ENCODE results near the gene ABL2. TPM values are rescaled to one million over a fixed set of nuclear protein-coding genes. Genes with fewer than 3 reads are reported as not detected.
A peak's percentile ranks its signal among the peaks of the same experiment; 100 is the strongest.

ABL2 gene
- total and polyA plus RNA-seq, 8 donors = 1.3 to 26.6 (median 6.7) TPM

DNA sequence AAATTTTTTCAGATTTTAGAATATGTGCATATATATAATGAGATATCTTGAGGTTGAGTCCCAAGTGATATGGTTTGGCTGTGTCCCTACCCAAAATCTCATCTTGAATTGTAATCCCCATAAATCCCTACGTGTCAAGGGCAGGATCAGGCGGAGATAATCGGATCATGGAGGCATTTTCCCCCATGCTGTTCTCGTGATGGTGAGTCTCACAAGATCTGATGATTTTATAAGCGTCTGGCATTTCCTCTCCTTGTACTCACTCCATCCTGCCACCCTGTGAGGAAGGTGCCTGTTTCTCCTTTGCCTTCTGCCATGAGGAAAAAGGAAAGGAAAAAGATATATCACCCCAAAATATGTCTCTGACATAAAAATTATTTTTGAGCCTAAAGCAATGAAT lies 83.0 kb downstream of the ABL2 start:
- Histone ChIP-seq H3K27ac (no peak overlapping the region), H3K4me3 (no peak overlapping the region), H3K9me3 (no peaks in the 10 kb centered on the region), H3K4me1 (peaks cover 0 to 17% (median 8%) of the 10 kb centered on the region in 4 donors), H3K27me3 (no peaks in the 10 kb centered on the region), H3K36me3 (peaks cover 0 to 9% (median 2%) of the 10 kb centered on the region in 4 donors)
- 94 to 96% (median 94%) methylated on average over 5 of the region's 5 CpGs for WGBS, 5 donors
- no peak for DNase-seq
- TF ChIP-seq, protein P1, sequence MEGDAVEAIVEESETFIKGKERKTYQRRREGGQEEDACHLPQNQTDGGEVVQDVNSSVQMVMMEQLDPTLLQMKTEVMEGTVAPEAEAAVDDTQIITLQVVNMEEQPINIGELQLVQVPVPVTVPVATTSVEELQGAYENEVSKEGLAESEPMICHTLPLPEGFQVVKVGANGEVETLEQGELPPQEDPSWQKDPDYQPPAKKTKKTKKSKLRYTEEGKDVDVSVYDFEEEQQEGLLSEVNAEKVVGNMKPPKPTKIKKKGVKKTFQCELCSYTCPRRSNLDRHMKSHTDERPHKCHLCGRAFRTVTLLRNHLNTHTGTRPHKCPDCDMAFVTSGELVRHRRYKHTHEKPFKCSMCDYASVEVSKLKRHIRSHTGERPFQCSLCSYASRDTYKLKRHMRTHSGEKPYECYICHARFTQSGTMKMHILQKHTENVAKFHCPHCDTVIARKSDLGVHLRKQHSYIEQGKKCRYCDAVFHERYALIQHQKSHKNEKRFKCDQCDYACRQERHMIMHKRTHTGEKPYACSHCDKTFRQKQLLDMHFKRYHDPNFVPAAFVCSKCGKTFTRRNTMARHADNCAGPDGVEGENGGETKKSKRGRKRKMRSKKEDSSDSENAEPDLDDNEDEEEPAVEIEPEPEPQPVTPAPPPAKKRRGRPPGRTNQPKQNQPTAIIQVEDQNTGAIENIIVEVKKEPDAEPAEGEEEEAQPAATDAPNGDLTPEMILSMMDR (IDR thresholded peaks at IDR 0.05) = no peak
- no peak for TF ChIP-seq EP300 (IDR thresholded peaks at IDR 0.05)
- no peak for TF ChIP-seq POLR2AphosphoS5 (IDR thresholded peaks at IDR 0.05)
- TF ChIP-seq POLR2A (IDR thresholded peaks at IDR 0.05) = no peak
- intact Hi-C loops (cut with DNase I; ENCODE audit: low total_unique reads) = no loop called here

DNA sequence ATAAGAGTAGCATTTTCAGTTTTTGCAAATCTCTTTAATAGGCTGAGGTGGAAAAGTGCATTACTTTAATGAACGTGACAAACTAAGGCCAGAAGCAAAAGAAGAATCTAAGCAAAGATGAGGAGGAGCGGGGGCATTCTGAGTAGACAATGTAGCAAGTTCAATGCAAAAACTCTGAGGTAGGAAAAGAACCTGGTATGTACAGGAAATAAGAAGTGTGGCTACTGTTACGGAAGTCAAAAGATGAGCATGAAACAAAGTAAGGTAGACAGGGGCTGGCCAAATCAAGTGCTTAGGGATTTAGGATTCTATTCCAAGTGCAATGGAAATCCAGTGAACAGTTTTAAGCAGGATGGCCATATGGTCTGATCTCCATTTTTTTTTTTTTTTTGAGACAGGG lies 84.0 kb downstream of the ABL2 start:
- 95 to 99% (median 97%) methylated on average over 3 of the region's 3 CpGs for WGBS, 5 donors

DNA sequence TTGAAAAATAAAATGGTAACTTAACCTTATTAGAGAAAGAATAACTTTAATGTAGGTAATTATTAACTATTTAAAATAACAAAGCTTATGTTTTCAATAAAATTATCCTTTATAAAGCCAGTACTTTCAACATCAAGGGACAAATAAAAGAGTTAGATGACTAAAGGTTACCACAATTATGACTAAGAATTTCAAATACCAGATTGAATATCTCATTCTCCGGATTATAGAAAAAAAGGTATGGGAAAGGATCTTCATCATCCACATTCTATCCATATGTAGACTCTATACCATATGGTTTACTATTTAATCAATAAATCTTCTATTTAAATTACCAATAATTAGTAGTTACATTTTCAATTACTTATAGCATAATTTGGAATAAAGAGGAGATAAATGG lies 84.9 kb downstream of the ABL2 start:
- peaks cover 0 to 9% (median 2%) of the 10 kb centered on the region in 4 donors for H3K36me3 ChIP-seq
- intact Hi-C loops (cut with DNase I; ENCODE audit: low total_unique reads) = no loop called here
- no peaks in the 10 kb centered on the region for H3K9me3 ChIP-seq
- TF ChIP-seq POLR2AphosphoS5 (IDR thresholded peaks at IDR 0.05) (no peak), POLR2A (IDR thresholded peaks at IDR 0.05) (no peak), EP300 (IDR thresholded peaks at IDR 0.05) (no peak)
- TF ChIP-seq, protein P1 (IDR thresholded peaks at IDR 0.05) = no peak
- no peak for DNase-seq
- 86 to 90% (median 89%) methylated on average over 1 of the region's 1 CpG for WGBS, 5 donors
- H3K4me3 ChIP-seq = no peak overlapping the region
- H3K27ac ChIP-seq = no peak overlapping the region
- H3K27me3 ChIP-seq = no peaks in the 10 kb centered on the region
- H3K4me1 ChIP-seq = peaks cover 0 to 21% (median 5%) of the 10 kb centered on the region in 4 donors

More for the DNA sequence above, 84.0 kb downstream of the ABL2 start:
- H3K27me3 ChIP-seq = no peaks in the 10 kb centered on the region
- H3K9me3 ChIP-seq = no peaks in the 10 kb centered on the region
- no peak overlapping the region for H3K27ac ChIP-seq
- no peak for DNase-seq
- H3K4me3 ChIP-seq = no peak overlapping the region
- intact Hi-C loops (cut with DNase I; ENCODE audit: low total_unique reads) = no loop called here
- TF ChIP-seq EP300 (IDR thresholded peaks at IDR 0.05) (no peak), POLR2A (IDR thresholded peaks at IDR 0.05) (no peak), POLR2AphosphoS5 (IDR thresholded peaks at IDR 0.05) (no peak)
- TF ChIP-seq, protein P1 (IDR thresholded peaks at IDR 0.05) = no peak
- H3K4me1 ChIP-seq = peaks cover 0 to 14% (median 5%) of the 10 kb centered on the region in 4 donors
- H3K36me3 ChIP-seq = peaks cover 0 to 9% (median 2%) of the 10 kb centered on the region in 4 donors

DNA sequence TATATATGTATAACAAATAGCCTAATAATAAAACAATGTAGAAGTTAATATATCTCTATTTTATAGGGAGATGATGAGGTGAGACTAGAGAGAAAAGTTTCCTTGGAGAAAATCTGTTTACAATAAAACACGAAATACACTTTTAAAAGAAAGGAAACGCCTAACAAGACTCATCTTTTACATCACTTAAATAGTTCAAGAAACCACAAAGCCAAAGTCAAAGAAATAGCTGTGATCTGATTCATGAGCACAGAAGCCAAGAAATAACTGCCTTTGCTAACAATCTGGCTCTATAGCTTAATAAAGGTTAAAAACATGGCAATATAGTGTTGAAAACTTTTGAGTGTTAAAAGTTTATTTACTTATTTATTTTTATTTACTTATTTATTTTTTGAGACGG lies 86.2 kb downstream of the ABL2 start:
- Histone ChIP-seq H3K4me3 (no peak overlapping the region), H3K9me3 (no peaks in the 10 kb centered on the region), H3K4me1 (peaks cover 0 to 25% (median 6%) of the 10 kb centered on the region in 4 donors), H3K36me3 (peaks cover 0 to 6% (median 1%) of the 10 kb centered on the region in 4 donors), H3K27me3 (no peaks in the 10 kb centered on the region), H3K27ac (peak overlapping the region in 4 of 5 donors; percentile 53 to 73 (median 58))
- intact Hi-C loops (cut with DNase I; ENCODE audit: low total_unique reads) = no loop called here
- WGBS, 5 donors = 54 to 83% (median 70%) methylated on average over 3 of the region's 3 CpGs
- no peak for TF ChIP-seq POLR2A (IDR thresholded peaks at IDR 0.05)
- TF ChIP-seq, protein P1 (IDR thresholded peaks at IDR 0.05) = no peak
- TF ChIP-seq EP300 (IDR thresholded peaks at IDR 0.05) = no peak
- TF ChIP-seq POLR2AphosphoS5 (IDR thresholded peaks at IDR 0.05) = no peak
- DNase-seq = no peak
